T1000 (cell line): ENCODE measurements around the gene ITPRIP.
A peak's percentile ranks its signal among the peaks of the same experiment; 100 is the strongest.

Source experiments
- DNase-seq: peaks from one replicate; lab custom pipeline; 2025; ENCODE audit warnings: mixed read lengths; lab: John Stamatoyannopoulos, UW

ITPRIP gene

GRCh38 chr10:104325436-104326435 is 12.5 kb downstream of the ITPRIP start:
- DNase-seq: no peak

GRCh38 chr10:104324931-104325330 is 13.3 kb downstream of the ITPRIP start:
- no peak for DNase-seq

GRCh38 chr10:104324221-104324686 is 14.0 kb downstream of the ITPRIP start:
- no peak for DNase-seq

- no peak for DNase-seq
Observed at GRCh38 chr10:104323760-104324201, 14.5 kb downstream of the ITPRIP start.

GRCh38 chr10:104323085-104323484 is 15.2 kb downstream of the ITPRIP start:
- no peak for DNase-seq

GRCh38 chr10:104322416-104322782 is 15.9 kb downstream of the ITPRIP start:
- DNase-seq: no peak

- no peak for DNase-seq
Observed at GRCh38 chr10:104321725-104322415, 16.4 kb downstream of the ITPRIP start.

GRCh38 chr10:104321226-104321625 is 17.0 kb downstream of the ITPRIP start:
- no peak for DNase-seq

GRCh38 chr10:104318810-104319741 is 19.2 kb downstream of the ITPRIP start:
- DNase-seq: no peak

- DNase-seq: no peak
Observed at GRCh38 chr10:104318326-104318725, 19.9 kb downstream of the ITPRIP start.

GRCh38 chr10:104317726-104318299 is 20.5 kb downstream of the ITPRIP start:
- DNase-seq: no peak

GRCh38 chr10:104317269-104317710 is 21.0 kb downstream of the ITPRIP start:
- no peak for DNase-seq

GRCh38 chr10:104316321-104317099 is 21.8 kb downstream of the ITPRIP start:
- DNase-seq: no peak

- DNase-seq: no peak
Observed at GRCh38 chr10:104315486-104315921, 22.8 kb downstream of the ITPRIP start.

- DNase-seq: no peak
Observed at GRCh38 chr10:104314591-104315485, 23.4 kb downstream of the ITPRIP start.

- no peak for DNase-seq
Observed at GRCh38 chr10:104311184-104311720, 27.0 kb downstream of the ITPRIP start.

- DNase-seq: peak; percentile 50
Observed at GRCh38 chr10:104309980-104310978, 28.0 kb downstream of the ITPRIP start.

GRCh38 chr10:104308439-104308903 is 29.8 kb downstream of the ITPRIP start:
- no peak for DNase-seq
